GM23338 (cell line): Measurements from ENCODE around the gene PTGIR.
A peak's percentile ranks its signal among the peaks of the same experiment; 100 is the strongest.

Experiments
- CREB1 ChIP-seq: fragments of 250-450 bp; sonication (Bioruptor Pico); IDR thresholded peaks from 2 replicates; pipeline ENCODE4 v1.5.0; 2020; ENCODE audit warnings: low read depth, mild to moderate bottlenecking, moderate library complexity
- EZH2 ChIP-seq: fragments of 200-600 bp; sonication (generic); IDR thresholded peaks from one replicate; pipeline ENCODE4 v1.8.0; 2017; ENCODE audit warnings: antibody characterized with exemption, mild to moderate bottlenecking, low read depth; ENCODE audit not compliant: unreplicated experiment
- EZH2phosphoT487 ChIP-seq: fragments of 200-600 bp; sonication (generic); IDR thresholded peaks from one replicate; pipeline ENCODE4 v1.8.1; 2018; ENCODE audit warnings: antibody characterized with exemption; ENCODE audit not compliant: unreplicated experiment
- JUNB ChIP-seq: IDR thresholded peaks from one replicate; pipeline ENCODE4 v1.6.1; 2016; ENCODE audit warnings: antibody characterized with exemption; ENCODE audit not compliant: unreplicated experiment
- NANOG ChIP-seq: IDR thresholded peaks from 2 replicates; pipeline ENCODE4 v1.6.1; 2016; ENCODE audit warnings: antibody characterized with exemption, borderline replicate concordance
- POLR2AphosphoS5 ChIP-seq: IDR thresholded peaks from 2 replicates; pipeline ENCODE4 v1.6.1; 2016; ENCODE audit warnings: antibody characterized with exemption, low read depth
- ZNF114 ChIP-seq: fragments of 250-450 bp; sonication (Bioruptor Pico); IDR thresholded peaks from 2 replicates; pipeline ENCODE4 v1.5.0; 2020; ENCODE audit warnings: mild to moderate bottlenecking, moderate library complexity
- TF ChIP-seq, protein P1 (sequence below), 2 experiments: fragments of 200-600 bp in 1 of 2; sonication (generic) in 1 of 2; conservative IDR thresholded peaks; 2 replicates each; pipeline versions ENCODE4 v1.5.1 to v1.6.1; 2016 to 2017; ENCODE audit warnings: antibody characterized with exemption in 2 of 2, low read depth in 2 of 2, mild to moderate bottlenecking in 2 of 2, moderate library complexity in 1 of 2
- TF ChIP-seq, protein P2 (sequence below): IDR thresholded peaks from 2 replicates; pipeline ENCODE4 v1.6.1; 2016; ENCODE audit warnings: antibody characterized with exemption
- TF ChIP-seq, protein P3 (sequence below): IDR thresholded peaks from one replicate; pipeline ENCODE4 v1.6.1; 2018; ENCODE audit warnings: antibody characterized with exemption; ENCODE audit not compliant: unreplicated experiment

DNA sequence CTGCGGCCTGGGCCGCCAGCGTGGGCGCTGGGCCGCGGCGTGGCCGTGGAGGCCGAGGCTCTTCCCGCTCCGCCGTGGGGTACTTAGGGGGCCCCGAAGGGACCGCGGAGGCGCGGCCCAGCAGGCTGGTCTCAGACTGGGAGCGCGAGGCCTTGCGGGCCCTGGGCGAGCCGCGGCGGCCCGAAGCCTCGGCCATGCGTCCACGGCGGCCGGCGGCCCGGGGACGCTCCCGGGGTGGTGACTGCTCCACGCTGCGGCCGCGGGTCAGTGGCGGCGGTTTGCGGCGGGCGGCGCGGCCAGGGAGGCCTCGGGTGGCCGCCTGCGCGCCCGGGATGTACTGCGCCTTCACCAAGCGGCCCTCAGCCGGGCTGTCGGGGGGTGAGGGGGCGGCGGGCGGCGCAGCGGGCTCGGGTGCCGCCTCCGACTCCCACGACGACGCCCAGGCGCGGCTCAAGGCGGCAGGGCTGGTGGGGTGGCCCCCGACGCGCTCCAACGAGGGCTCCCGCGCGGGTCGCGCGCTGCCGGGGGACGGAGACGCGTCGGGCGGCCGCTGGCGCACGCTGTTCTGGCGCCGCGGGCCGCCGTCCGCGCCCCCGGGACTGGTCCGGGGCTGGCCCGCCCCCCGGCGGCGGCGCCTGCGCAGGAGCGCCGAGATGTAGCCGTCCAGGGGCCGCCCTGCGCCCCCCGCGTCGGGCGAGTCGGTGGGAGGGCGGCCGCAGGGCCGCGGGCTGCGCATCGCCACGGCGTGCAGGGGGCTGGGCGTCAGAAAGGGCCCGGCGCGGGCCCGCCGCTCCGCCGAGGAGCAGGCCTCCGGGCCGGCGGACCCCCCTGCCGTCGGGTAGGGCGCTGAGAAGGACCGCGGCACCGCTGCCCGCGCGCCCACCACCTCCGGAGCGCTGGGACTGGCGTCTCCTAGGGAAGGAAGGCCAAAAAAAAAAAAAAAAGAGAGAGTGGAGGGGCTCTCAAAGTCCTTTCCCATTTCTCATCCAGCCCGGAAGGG is 24.4 kb upstream of the PTGIR start:
- TF ChIP-seq, protein P1, sequence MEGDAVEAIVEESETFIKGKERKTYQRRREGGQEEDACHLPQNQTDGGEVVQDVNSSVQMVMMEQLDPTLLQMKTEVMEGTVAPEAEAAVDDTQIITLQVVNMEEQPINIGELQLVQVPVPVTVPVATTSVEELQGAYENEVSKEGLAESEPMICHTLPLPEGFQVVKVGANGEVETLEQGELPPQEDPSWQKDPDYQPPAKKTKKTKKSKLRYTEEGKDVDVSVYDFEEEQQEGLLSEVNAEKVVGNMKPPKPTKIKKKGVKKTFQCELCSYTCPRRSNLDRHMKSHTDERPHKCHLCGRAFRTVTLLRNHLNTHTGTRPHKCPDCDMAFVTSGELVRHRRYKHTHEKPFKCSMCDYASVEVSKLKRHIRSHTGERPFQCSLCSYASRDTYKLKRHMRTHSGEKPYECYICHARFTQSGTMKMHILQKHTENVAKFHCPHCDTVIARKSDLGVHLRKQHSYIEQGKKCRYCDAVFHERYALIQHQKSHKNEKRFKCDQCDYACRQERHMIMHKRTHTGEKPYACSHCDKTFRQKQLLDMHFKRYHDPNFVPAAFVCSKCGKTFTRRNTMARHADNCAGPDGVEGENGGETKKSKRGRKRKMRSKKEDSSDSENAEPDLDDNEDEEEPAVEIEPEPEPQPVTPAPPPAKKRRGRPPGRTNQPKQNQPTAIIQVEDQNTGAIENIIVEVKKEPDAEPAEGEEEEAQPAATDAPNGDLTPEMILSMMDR (conservative IDR thresholded peaks at IDR 0.05; ENCODE audit: low read depth in 2 of 2), result no peak
- TF ChIP-seq EZH2, result peak; percentile 46
- TF ChIP-seq, protein P2, sequence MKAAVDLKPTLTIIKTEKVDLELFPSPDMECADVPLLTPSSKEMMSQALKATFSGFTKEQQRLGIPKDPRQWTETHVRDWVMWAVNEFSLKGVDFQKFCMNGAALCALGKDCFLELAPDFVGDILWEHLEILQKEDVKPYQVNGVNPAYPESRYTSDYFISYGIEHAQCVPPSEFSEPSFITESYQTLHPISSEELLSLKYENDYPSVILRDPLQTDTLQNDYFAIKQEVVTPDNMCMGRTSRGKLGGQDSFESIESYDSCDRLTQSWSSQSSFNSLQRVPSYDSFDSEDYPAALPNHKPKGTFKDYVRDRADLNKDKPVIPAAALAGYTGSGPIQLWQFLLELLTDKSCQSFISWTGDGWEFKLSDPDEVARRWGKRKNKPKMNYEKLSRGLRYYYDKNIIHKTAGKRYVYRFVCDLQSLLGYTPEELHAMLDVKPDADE, result no peak
- TF ChIP-seq, protein P3, sequence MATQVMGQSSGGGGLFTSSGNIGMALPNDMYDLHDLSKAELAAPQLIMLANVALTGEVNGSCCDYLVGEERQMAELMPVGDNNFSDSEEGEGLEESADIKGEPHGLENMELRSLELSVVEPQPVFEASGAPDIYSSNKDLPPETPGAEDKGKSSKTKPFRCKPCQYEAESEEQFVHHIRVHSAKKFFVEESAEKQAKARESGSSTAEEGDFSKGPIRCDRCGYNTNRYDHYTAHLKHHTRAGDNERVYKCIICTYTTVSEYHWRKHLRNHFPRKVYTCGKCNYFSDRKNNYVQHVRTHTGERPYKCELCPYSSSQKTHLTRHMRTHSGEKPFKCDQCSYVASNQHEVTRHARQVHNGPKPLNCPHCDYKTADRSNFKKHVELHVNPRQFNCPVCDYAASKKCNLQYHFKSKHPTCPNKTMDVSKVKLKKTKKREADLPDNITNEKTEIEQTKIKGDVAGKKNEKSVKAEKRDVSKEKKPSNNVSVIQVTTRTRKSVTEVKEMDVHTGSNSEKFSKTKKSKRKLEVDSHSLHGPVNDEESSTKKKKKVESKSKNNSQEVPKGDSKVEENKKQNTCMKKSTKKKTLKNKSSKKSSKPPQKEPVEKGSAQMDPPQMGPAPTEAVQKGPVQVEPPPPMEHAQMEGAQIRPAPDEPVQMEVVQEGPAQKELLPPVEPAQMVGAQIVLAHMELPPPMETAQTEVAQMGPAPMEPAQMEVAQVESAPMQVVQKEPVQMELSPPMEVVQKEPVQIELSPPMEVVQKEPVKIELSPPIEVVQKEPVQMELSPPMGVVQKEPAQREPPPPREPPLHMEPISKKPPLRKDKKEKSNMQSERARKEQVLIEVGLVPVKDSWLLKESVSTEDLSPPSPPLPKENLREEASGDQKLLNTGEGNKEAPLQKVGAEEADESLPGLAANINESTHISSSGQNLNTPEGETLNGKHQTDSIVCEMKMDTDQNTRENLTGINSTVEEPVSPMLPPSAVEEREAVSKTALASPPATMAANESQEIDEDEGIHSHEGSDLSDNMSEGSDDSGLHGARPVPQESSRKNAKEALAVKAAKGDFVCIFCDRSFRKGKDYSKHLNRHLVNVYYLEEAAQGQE, result no peak
- no peak for TF ChIP-seq POLR2AphosphoS5
- no peak for TF ChIP-seq NANOG
- TF ChIP-seq EZH2phosphoT487, result no peak
- no peak for TF ChIP-seq ZNF114 (CRISPR knock-in tag)
- TF ChIP-seq JUNB, result no peak
- TF ChIP-seq CREB1 (CRISPR knock-in tag), result no peak
